ENCODE data around the gene SH3BGR.

SH3BGR gene

DNA sequence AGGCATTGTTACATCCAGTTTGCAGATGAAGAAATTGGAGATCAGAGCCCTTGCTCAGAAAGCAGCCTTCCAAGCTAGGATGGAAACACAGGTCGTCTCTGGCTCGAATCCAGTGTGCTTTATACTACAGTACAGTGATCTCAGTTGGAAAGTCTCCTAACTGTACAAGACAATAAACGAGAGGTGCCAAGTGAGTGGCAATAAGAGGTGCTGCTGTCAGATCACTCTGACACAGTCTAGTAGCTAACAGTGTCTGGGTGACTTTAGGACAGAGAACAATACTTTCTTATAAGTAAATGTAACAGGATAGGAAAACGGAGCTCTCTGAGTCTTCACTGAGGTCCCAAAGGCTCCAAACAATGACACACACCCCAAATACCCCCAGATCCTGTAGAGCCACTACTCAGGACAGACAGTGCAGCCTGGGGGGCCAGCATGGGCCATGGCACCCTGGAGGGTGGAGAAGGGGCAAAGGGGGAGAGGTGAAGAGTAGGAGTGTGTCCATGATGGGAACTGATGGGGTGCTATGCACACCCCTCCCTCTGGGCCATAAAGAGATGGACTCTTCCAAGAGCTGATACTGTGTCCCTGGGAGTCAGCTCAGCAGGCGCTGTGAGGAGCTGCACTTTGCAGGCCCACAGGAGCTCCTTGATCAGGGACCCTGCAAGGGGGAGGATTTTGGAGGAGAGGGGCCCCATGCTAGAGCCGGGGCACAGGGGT is 3.3 kb downstream of the SH3BGR start:
- DNase-seq (ENCODE audit: extremely low spot score, insufficient read length, low read depth) (no peak), FAIRE-seq (no peak)

DNA sequence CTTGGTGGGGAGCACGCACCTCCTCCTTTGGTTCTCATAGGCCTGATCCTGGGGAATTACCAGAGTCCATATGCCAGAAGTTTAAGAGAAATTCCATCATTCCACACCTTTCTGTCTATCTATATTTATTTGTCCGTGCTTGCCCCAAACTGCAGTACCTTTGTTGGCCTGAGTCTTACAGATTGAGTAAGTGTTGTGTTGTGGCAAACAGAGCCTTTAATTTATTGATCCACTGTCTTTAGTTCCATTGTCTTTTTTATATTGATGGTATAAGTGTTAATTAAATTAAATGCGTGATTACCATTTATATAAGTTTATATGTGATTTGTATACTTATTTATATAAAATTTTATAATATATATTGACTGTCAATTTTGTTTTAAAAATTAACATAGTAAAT is 4.9 kb downstream of the SH3BGR start:
- no peak for DNase-seq (ENCODE audit: extremely low spot score, insufficient read length, low read depth)
- no peak for FAIRE-seq

DNA sequence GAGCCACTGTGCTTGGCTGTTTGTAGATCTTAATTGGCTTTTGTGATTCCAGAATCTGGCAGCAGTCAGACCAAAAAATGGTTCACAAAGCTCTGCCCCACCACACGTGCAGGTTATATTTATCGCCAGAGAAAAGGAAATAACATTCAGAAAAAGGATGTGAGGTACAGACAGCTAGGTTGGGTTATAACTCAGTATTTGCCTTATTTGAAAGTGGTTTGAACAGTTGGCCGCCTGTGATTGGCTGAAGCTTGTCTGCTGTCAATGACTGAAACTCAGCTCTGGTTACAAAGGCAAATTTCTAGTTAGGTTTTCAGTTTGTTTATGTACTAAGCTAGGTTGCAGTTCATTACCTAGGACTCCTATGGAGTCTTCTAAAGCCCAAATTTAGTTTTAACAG is 9.6 kb downstream of the SH3BGR start:
- no peak for FAIRE-seq
- no peak for DNase-seq (ENCODE audit: extremely low spot score, insufficient read length, low read depth)

DNA sequence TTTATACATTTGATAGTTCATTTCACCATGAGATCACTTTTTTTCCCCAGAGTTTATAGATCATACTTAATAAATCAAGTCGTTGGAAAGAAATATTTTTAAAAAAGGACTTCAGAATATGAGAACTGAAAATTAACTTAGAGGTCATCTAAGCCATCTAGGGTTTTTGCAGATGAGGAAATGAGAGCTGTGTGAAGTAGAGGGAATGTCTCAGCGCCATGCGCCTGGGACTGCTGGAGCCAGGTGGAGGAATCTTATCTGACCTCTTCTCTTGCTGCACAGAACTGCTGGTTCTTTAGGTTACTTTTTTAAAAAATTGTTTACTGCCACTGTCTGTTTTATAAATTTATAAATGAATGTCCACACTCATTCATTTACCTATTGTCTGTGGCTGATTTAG is 11.5 kb downstream of the SH3BGR start:
- no peak for DNase-seq (ENCODE audit: extremely low spot score, insufficient read length, low read depth)
- no peak for FAIRE-seq

DNA sequence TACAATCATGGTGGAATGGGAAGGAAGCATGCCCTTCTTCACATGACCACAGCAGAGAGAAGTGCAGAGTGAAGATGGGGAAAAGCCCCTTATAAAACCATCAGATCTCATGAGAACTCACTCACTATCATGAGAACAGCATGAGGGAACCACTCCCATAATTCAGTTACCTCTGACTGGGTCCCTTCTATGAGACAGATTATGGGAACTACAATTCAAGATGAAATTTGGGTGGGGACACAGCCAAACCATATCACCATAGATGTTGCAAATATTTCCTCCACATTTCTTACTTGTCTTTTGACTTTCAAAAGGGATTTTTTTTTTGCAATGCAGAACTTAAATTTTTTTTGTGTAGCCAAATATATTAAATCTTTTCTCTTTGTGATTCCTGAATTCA is 14.8 kb downstream of the SH3BGR start:
- DNase-seq (ENCODE audit: extremely low spot score, insufficient read length, low read depth): no peak
- FAIRE-seq: no peak

DNA sequence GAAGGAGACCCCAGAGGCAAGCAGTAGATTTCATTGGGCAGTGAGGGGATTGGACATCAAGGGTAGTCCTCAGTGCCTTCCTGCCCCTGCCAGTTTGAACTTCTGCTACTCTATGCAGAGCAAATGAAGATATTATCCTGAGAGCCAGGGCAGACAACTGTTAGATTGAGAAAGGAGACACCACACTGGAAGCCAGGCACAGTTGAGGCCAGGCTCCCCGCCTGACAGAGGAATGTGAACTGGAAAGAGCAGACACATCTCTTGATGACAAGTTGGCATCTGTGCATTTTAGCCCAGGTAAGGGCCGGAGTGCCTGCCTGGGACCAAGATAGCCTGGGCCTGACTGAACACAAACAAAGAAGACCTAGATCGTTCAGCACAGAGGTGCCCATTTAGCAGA is 16.0 kb downstream of the SH3BGR start:
- DNase-seq (ENCODE audit: extremely low spot score, insufficient read length, low read depth) (no peak), FAIRE-seq (no peak)

DNA sequence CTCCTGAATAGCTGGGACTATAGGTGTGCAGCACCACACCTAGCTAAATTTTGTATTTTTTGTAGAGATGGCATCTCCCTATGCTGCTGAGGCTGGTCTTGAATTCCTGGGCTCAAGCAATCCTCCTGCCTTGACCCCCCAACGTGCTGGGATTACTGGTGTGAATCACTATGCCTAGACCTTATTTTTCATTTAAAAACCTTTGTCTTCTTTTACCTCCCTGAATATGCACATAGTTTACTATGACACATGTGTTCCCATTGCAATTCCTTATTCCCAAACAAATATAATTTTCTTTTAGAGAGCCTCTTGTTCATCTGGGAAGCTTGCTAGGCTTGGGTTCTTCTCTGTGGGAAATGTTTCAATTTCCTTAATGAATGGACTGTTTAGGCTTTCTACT is 16.8 kb downstream of the SH3BGR start:
- FAIRE-seq: no peak
- DNase-seq (ENCODE audit: extremely low spot score, insufficient read length, low read depth): no peak

DNA sequence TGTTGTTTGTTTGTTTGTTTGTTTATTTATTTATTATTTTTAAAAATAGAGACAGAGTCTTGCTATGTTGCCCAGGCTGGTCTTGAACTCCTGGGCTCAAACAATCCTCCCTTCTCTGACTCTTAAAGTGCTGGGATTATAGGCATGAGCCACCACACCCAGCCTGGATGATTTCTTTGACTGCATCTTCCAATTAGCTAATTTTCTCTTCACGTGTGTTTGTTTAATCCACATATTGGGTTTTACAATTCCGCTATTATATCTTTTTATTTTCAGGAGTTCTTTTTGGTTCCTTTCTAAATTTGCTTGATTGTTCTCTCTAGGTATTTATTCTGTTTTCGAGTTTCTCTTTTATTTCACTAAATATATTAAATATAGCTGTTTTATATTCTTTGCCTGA is 19.8 kb downstream of the SH3BGR start:
- DNase-seq (ENCODE audit: extremely low spot score, insufficient read length, low read depth): no peak
- FAIRE-seq: no peak

DNA sequence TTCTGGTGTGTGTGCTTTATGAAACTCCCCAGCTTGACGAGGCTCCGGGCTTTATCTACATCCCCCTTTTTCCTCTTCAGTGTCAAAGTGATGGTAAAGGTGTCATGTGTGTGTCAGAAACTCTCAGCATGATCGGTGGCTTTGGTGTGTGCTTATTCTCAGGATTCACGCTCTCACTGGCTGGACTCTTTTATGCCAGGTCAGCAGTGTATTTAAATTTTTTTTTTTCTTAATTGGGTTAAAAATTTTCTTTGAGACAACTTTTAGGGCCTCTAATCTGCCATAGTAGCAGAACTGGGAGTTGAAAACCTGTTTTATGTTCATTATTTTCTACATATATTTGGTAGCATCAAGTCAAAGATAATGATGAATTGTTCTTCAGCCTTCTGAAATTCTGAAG is 21.0 kb downstream of the SH3BGR start:
- FAIRE-seq: no peak
- no peak for DNase-seq (ENCODE audit: extremely low spot score, insufficient read length, low read depth)

DNA sequence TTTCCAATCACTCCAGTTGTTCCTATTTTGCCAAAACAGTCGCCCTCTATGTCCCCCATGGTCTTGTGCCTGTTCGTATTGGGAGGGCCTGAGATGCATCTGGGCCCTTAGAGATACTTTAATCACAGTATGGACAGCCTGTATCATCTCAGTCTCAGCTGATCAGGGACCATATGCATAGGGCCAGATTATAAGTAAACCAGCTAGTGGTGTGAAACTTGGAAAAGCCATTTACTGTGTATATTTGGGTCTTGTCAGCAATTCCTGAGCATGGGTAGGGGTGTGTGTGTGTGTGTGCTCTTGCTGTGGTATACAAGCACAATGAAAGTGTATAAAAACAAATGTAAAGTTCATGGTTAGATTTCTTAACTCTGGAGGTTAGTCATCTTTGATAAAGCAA is 22.8 kb downstream of the SH3BGR start:
- FAIRE-seq: no peak

DNA sequence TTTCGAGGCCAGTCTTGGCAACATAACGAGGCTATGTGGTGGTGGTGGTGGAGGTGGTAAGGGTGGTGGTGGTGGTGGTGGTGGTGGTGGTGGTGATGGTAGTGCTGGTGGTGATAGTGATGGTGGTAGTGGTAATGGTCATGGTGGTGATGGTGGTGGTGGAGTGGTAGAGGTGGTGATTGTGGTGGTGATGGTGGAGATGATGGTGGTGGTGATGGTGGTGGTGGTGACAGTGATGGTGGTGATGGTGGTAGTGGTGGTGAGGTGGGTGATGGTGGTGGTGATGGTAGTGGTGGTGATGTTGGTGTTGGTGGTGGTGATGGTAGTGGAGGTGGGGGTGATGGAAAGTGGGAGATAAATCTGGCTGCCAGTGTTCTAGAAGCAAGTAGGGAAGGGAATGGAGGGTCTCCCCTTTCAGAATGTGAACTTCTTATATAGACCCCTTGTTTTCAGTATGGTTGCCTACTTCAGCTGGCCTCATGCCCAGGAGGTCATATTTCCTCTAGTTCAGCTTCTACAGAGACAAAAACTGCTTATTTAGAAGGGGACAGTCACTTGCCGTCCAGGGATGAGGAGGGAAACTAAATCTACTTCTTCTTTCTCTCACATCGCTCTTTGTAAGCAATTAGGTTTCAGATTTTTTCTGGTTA is 27.5 kb downstream of the SH3BGR start:
- no peak for FAIRE-seq
- DNase-seq (ENCODE audit: extremely low spot score, insufficient read length, low read depth): no peak

More for the DNA sequence above, 22.8 kb downstream of the SH3BGR start:
- no peak for DNase-seq (ENCODE audit: extremely low spot score, insufficient read length, low read depth)

DNA sequence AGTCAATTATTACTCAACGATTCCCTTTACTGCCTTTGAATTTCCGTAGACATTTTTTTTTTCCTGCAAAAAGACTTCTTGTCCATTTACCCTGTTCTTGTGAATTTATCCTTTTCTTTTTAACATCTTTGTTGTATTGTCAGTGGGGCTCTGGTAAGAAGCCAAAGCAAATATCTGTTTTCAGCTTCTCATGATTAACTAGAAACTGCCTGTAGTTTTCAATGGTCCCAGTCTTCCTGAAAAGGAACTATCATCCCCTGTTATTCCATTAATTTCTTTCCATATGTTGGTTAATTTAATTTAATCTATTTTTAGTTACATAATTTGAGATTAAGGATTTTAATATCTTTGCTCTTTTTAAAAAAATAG is 28.0 kb downstream of the SH3BGR start:
- no peak for FAIRE-seq

DNA sequence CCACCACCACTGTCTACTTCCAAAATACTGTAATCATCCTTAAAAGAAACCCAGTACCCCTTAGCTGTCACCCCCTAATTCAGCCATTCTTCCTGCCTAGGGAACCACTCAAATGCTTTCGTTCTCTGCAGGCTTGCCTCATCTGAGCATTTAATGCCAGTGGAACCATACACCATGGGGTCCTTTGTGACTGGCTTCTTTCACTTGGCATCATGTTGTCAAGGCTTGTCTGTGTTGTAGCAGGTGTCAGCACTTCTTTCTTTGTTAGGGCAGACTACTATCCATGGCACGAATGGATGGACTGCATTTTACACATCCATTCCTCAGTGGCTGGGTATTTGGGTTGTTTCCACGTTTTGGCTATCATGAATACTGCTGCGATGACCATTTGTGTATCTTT is 28.5 kb downstream of the SH3BGR start:
- FAIRE-seq: no peak

More for the DNA sequence above, 28.0 kb downstream of the SH3BGR start:
- no peak for DNase-seq (ENCODE audit: extremely low spot score, insufficient read length, low read depth)

DNA sequence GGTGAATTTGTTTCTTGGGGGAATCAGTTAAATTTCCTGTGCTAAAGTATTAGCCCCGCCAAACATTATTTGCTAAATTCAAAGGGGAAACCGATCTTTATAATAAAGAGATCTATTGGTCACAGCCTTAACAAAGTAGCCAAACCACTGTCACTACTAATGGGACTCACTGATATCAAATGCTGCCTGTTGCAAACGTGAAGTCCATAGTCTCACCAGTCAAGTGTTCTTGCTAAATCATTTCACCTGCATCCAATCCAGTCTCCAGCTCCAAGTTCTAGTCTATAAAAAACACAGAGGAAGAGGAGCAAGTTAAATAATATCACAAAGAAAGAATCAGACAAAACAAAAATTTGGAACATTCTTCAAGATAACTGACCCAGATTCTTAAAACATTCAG is 30.1 kb downstream of the SH3BGR start:
- no peak for FAIRE-seq

More for the DNA sequence above, 28.5 kb downstream of the SH3BGR start:
- no peak for DNase-seq (ENCODE audit: extremely low spot score, insufficient read length, low read depth)

DNA sequence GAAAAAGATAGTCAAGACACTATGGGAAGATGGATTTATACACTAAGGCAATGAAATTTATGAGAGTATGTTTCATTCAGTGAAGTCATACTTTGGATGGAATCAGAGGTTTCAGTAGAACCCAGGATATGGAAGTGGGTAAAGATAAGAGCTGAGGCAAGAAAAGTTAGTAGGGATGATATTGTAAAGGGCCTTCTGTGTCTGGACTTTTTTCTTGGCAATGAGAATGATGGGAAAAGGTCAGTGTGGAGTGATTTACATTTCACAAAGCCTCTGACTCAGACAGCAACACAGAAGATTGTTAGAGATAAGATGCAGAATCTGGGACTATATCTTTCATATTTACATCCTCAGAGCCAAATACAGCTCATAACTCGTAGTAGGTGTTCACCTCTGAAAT is 32.1 kb downstream of the SH3BGR start:
- FAIRE-seq (no peak), DNase-seq (ENCODE audit: extremely low spot score, insufficient read length, low read depth) (no peak)

More for the DNA sequence above, 30.1 kb downstream of the SH3BGR start:
- no peak for DNase-seq (ENCODE audit: extremely low spot score, insufficient read length, low read depth)

DNA sequence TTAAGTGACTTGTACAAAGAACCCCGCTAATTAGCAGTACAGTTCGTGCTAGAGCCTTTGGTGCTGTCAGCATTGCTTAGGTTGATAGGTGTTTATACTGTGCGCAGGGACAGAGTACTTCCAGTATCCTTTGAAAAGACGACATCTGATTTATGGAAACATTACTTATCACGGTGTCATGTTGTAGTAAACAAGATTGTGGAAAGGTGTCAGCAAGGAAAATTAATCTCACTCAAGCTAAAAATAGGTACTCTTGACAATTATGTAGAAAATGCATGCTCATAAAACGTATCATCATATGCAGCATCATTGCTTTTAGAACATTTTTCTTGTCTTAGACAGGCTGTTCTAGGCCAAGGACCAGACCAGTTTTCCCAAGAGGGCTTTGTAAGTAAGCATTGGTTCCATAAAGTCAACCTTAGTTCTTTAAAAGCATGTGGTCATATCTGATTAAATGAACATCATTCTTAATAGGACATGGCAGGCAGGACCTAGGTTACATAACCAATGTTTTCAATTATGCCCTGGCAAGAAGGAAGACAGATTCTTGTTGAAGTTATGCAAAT is 33.0 kb downstream of the SH3BGR start:
- DNase-seq (ENCODE audit: extremely low spot score, insufficient read length, low read depth): no peak
- no peak for FAIRE-seq

DNA sequence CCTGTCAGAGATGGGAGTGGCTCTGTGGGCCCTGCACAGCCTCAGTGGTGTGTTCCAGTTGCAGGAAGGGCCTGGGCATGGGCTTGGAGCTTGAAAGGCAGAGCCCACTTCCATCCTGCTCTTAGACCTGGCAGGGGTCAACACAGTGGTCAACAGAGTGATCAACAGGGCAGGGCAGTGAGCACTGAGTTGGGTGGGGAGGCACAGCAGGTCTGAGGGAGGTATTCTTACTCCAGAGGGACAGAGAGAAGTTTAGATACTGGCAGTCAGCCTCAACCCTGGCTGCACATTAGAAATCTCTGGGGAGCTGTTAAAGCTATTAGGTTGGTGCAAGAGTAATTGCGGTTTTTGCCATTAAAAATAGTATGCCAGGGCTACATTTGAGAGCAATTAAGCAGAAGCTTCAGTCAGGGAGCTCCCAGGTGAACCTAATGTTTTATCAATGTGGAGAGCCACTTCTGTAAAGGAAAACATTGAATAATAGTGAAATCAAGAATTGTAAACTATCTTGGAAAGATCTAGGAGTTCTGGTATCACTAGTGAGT is 37.7 kb downstream of the SH3BGR start:
- FAIRE-seq: no peak

DNA sequence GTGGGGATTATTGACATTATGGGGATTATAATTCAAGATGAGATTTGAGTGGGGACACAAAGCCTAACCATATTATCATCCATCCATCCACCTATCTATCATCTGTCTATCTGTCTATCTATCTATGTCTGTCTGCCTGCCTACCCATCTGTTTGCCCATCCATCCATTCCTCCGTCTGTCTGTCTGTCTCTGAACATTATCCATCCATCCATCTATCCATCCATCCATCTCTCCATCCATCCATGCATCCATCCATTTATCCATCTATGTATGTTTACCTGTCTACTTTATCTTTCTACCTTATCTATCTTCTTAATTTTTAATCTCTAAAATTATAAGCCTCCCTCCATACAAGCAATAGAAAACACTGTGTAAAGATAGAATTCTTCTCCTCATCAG is 47.4 kb downstream of the SH3BGR start:
- DNase-seq (ENCODE audit: extremely low spot score, insufficient read length, low read depth): no peak
- FAIRE-seq: no peak

More for the DNA sequence above, 37.7 kb downstream of the SH3BGR start:
- no peak for DNase-seq (ENCODE audit: extremely low spot score, insufficient read length, low read depth)

DNA sequence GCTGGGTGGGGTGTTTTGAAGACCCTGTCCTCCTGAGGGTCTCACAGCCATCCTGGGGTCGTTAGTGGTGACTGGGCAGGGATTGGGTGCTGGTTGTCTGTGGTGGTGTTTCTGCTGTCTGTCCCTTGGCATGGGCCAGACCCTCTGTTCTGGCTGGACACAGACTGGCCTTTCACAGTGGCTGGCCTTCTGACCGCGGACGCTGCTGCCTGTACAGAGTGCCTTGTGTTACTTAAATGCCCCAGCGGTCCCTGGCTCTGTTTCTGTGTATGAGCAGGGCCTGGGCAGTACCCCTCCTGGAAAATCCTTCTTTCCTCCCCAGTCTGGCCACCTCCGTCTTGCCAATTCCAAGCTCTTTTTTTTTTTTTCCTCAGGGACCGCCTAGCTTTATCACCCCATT is 50.9 kb downstream of the SH3BGR start:
- DNase-seq (ENCODE audit: extremely low spot score, insufficient read length, low read depth) (no peak), FAIRE-seq (no peak)

DNA sequence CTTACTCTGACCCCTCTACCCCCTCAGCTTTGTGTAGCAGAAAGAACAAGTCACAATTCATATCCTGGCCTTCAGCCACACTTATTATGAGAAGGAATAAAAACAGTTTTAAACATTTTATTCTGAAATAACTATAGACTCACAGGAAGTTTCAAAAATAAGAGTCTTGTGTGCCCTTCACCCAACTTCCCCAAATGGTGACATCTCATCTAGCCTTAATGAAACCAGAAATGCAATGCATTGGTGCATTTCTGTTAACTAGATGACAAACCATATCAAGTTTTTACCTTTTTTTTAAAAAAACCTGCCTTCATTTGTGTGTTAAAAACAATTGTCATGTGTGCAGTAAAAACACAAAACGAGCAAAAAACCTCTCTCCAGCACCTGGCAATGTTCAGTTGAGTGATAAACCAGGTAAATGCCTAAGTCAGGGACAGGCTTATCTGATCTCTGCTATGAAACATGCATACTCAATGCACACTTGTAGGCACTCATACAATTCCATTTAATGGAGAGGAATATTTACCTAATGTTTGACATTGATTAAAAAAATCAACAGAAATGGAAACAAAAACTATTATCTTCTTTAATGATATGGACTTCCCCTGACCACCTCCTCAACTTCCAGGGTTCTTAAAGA is 51.5 kb downstream of the SH3BGR start:
- FAIRE-seq: no peak
- DNase-seq (ENCODE audit: extremely low spot score, insufficient read length, low read depth): no peak

DNA sequence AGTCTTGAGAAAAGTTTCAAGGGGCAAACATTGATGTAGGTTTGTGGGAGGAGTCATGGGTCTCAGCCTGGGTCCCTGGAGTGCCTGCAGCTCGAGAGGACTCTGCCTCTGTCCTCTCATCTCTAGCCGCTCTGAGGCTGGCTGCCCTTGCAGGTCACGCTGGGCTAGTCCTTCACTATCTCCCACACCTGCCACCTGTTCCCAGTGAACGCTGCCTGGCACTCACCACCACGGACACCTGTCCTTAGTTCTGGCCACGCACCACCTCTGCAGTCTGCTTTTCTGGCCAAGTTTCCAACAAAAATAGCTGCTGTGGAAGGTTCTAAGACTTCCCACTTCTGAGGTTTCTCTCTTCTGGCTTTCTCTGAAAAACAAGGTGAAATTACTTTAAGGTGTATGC is 52.5 kb downstream of the SH3BGR start:
- no peak for DNase-seq (ENCODE audit: extremely low spot score, insufficient read length, low read depth)
- FAIRE-seq: no peak

Measured in GM18507 (cell line).